IMR-90 (cell line): ENCODE results near the gene TRIM2.

Experiments
- BHLHE40 ChIP-seq: fragments of 150-350 bp; IDR thresholded peaks from 2 replicates; pipeline ENCODE4 v1.6.1; 2016; ENCODE audit warnings: mild to moderate bottlenecking, low read depth, low read length
- CEBPB ChIP-seq: IDR thresholded peaks from 2 replicates; pipeline ENCODE4 v1.6.1; 2012; ENCODE audit warnings: low read depth, low read length, improper control_type of control experiment
- CHD1 ChIP-seq: IDR thresholded peaks from 2 replicates; pipeline ENCODE4 v1.6.1; 2012; ENCODE audit warnings: low read depth, low read length, improper control_type of control experiment
- POLR2A ChIP-seq: IDR thresholded peaks from 2 replicates; pipeline ENCODE4 v1.6.1; 2012; ENCODE audit warnings: mild to moderate bottlenecking, low read depth, low read length
- RAD21 ChIP-seq: IDR thresholded peaks from 2 replicates; pipeline ENCODE4 v1.6.1; 2012; ENCODE audit warnings: low read length, improper control_type of control experiment
- RCOR1 ChIP-seq: IDR thresholded peaks from 2 replicates; pipeline ENCODE4 v1.6.1; 2012; ENCODE audit warnings: mild to moderate bottlenecking, low read length, improper control_type of control experiment; ENCODE audit not compliant: insufficient replicate concordance
- RFX5 ChIP-seq: IDR thresholded peaks from 2 replicates; pipeline ENCODE4 v1.8.0; 2012; ENCODE audit warnings: low read depth, mild to moderate bottlenecking, low read length, moderate library complexity
- TF ChIP-seq, protein P1 (sequence below): conservative IDR thresholded peaks from 2 replicates; pipeline ENCODE4 v1.5.1; 2012; ENCODE audit warnings: mild to moderate bottlenecking, low read depth, low read length, improper control_type of control experiment
- TF ChIP-seq, protein P2 (sequence below): fragments of 150-350 bp; IDR thresholded peaks from 2 replicates; pipeline ENCODE4 v1.6.1; 2016; ENCODE audit warnings: low read depth, mild to moderate bottlenecking, low read length, moderate library complexity, borderline replicate concordance

DNA sequence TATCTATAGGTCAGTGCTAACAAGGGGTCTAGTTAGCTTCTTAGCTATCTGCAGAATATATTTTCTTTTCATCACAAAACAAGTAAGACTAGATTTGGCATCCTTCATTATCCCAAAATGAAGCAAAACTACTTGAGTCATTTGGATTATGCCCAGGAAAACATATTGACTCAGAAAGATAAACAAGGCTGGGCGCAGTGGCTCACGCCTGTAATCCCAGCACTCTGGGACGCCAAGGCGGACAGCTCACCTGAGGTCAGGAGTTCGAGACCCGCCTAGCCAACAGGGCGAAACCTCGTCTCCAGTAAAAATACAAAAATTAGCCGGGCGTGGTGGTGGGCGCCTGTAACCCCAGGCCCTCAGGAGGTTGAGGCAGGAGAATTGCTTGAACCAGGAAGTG lies 122.3 kb downstream of the TRIM2 start:
- TF ChIP-seq RCOR1: no peak
- no peak for TF ChIP-seq RFX5
- TF ChIP-seq BHLHE40: 0 out of 2 replicates have a peak, but pooled peaks have one; percentile 9
- TF ChIP-seq, protein P1, sequence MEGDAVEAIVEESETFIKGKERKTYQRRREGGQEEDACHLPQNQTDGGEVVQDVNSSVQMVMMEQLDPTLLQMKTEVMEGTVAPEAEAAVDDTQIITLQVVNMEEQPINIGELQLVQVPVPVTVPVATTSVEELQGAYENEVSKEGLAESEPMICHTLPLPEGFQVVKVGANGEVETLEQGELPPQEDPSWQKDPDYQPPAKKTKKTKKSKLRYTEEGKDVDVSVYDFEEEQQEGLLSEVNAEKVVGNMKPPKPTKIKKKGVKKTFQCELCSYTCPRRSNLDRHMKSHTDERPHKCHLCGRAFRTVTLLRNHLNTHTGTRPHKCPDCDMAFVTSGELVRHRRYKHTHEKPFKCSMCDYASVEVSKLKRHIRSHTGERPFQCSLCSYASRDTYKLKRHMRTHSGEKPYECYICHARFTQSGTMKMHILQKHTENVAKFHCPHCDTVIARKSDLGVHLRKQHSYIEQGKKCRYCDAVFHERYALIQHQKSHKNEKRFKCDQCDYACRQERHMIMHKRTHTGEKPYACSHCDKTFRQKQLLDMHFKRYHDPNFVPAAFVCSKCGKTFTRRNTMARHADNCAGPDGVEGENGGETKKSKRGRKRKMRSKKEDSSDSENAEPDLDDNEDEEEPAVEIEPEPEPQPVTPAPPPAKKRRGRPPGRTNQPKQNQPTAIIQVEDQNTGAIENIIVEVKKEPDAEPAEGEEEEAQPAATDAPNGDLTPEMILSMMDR: no peak
- no peak for TF ChIP-seq CEBPB
- TF ChIP-seq POLR2A: no peak
- no peak for TF ChIP-seq CHD1
- TF ChIP-seq RAD21: no peak
- TF ChIP-seq, protein P2, sequence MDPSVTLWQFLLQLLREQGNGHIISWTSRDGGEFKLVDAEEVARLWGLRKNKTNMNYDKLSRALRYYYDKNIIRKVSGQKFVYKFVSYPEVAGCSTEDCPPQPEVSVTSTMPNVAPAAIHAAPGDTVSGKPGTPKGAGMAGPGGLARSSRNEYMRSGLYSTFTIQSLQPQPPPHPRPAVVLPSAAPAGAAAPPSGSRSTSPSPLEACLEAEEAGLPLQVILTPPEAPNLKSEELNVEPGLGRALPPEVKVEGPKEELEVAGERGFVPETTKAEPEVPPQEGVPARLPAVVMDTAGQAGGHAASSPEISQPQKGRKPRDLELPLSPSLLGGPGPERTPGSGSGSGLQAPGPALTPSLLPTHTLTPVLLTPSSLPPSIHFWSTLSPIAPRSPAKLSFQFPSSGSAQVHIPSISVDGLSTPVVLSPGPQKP: no peak
